ENCODE data around the gene TIMP3.

Gene TIMP3

DNA sequence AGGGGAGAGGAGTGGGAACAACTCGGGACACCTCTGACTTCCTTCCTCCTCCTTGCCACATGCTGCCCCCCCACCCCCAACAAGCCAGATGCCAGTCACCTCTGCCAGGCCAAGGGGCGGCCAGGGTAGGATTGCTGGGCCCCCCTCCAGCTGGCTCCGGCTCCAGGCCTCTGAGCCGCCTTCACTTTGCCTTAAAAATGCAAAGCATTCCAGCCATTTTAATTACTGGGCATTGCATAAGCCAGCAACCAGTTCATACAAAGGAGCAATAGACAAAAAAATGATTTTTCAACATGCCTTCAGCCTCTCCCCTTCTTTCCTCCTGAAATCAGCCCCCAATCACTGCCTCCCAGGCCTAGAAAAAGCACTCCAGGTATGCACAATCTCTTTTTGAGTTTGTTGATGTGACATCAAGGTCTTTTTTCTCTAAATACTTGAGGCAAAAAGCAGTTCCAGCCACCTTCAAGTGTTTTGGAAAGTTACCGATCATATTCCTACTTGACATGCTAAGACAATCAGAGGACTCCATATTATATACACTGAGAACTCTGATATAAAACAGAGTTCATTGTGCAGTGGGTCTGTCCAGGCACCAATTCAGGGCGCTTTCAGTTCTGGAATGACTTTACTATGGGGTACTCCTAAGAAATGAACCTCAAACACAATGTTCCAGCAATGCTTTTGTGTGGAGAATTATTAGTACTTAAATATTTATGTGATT is 12.4 kb upstream of the TIMP3 start:
- no peak for DNase-seq

DNA sequence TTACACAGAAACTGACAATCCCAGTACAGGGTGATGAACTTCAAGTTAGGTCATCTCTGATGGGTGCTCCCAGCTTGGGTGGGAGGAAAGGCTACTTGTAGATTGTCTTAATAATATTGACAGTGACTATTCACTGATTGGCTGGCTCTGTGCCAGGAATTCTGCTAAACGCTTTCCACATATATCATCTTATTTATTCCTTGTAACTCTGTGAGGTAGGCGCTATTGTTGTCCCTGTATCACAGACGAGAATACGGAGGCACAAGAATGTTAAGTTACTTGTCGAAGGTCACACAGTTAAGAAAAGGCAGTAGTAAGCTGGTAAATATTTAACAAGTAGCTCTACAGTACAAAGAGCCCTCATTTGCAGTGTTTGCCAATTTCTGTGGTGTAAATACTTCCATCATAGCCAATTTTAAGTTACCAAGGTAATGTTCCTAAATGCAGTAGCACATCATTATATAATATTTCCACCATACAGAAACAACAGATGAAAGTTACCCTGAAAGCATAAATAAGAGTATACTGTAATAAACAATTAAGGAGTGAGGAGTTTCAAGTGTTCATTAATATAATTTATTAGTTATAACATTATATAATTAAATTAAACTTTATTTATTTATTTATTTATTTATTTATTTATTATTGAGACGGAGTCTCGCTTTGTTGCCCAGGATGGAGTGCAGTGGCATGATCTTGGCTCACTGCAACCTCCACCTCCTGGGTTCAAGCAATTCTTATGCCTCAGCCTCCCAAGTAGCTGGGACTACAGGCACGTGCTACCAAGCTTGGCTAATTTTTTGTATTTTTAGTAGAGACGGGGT is 11.5 kb upstream of the TIMP3 start:
- DNase-seq = no peak

DNA sequence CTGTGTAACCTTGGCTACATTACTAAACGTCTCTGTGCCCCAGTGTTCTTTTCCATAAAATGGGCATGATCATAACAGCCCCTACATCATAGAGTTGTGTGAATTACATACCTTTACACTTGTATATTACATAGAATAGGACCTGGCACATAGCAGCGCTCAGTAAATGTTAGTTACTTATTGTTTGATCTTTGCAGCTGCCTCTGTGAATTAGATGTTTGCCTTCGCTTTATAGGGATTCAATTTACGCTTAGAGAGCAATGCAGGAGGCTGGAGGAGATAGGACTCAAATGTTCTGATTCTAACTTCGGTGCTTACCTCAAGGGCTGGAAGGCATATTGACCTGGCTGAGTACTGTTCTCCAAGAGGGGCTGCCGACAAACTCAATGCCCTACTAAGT is 10.4 kb upstream of the TIMP3 start:
- DNase-seq = no peak

DNA sequence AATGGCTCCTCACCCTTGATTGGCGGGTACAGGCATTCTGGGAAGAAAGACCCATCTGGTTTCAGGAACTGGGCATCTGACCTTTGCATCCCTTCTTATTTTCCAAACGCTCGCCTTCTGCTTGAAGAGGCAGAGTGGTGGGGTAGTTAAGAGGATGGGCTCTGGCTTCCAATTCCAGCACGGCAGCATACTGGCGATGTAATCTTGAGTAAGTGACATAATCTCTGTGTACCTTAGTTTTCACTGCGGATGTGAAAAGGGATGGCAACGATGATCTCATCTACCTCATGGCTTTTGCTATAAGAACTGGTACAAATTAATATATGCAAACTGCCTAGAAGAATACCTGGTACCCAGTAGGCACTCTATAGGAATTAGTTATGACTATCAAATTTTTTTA is 10.0 kb upstream of the TIMP3 start:
- no peak for DNase-seq

DNA sequence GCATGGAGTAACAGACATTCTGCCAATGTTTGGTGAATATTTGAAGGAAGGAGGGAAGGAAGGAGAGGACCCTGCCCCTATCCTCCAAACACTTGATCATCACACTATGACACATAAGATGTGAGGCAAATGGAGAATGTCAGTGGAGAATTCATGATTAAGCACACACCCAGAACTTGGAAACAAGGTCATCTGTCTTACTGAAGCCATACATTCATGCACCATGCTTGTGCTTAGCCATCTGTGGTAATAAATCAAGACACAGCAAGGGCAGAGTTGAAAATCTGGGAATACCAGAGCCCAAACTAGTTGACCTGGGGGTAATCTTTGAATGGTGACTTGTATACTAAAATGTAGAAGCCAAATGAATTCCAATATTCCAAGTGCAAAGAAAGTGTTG is 7.9 kb upstream of the TIMP3 start:
- DNase-seq = no peak

DNA sequence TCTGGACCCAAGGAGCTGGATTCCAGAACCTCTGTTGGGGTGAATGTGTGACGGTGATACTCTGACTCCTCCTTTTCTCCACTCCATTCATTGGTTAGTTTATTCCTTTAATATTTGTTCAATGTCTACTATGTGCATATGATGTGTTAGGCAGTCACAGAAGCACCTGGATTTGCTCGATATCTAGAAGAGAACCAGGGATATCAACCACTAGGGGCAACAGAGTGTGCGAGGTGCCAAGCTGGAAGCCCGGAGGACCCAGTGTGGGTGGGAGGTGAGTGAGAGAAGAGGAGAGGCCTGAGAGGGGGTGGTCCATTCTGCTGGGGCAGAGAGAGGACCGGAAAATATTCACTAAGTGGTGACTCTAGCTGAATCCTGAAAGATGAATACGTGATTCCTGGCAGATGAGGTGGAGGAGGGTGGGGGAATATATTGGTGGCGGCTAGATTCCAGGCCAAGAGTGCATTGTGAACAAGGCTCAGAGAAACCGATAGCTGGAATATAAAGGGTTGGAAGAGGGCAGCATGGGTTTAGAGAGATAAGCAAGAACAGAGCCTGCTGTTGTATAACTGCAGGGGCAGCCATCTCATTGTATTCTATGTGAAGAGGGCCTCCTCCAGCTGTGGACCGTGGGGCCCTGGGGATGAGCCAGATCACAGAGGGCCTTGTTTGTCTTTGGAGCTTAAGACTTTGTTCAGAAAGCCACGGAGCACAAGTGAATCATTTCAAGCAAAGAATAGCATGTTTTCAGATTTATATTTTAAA is 6.9 kb upstream of the TIMP3 start:
- DNase-seq = no peak

DNA sequence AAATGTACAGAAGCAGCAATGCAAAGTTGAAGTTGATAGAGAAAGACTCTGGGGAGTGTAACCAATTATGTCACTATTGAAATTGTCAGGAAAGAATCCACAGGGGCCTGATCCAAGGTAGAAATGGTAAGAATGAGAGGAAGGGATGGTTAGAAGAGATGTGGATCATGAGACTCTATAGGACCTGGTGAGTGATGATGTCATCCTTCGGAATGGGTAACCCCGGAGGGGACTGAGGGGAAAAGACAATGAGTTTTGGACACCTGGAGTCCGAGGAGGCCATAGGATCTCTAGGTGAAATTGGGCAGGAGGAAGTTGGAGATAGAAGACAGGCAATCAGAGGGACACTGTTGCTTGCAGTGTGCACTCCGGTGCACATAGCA is 6.3 kb upstream of the TIMP3 start:
- no peak for DNase-seq

DNA sequence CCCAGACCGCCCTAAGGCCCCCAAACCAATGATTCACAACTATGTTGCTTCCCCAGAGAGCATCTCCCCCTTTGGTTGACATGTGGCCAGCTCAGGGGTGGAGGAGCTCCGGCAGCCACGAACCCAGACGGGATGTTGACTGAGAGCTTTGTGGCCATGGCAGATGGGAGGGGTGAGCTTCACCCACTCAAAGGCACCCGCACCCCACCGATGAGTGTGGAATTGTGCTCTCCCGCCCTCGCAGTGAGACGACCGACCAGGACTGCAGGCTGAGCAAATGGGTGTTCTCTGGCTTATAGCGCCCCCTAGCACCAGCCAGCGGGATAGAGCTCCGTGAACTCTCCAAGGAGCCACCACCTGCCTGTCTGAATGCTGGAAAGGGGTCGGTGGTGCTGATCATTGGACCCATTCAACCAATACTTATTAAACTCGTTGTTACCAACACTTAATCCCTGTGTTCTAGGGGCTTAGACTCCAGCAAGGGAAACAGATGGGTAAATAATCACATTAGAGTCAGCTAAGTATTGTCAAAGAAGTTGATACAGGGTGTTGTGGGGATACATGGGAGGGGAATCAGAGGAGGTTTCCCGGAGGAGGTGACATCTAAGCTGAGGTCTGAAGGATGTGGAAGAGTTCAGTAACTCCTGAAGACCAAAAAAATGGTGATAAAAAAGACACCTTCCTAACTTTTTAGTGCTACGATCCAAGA is 4.5 kb upstream of the TIMP3 start:
- DNase-seq = no peak

DNA sequence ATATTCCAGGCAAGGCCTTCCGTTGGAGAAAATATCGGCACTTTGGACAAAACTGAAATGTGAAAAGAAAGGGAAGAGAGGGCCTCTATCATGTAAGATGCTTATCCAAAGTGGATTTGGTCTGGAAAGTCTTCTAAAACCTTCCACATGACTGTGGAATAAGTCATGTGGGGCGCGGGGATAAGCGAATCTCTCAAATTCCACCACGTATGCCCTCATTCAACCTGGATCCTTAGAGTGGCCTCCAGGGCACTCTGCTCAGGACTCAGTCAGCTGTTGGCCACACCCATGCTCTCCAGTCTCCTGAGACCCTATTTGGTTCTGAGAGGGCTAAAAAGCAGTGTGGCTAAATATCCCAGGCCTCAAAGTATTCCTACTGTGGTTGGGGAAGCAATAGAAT is 2.0 kb upstream of the TIMP3 start:
- no peak for DNase-seq

DNA sequence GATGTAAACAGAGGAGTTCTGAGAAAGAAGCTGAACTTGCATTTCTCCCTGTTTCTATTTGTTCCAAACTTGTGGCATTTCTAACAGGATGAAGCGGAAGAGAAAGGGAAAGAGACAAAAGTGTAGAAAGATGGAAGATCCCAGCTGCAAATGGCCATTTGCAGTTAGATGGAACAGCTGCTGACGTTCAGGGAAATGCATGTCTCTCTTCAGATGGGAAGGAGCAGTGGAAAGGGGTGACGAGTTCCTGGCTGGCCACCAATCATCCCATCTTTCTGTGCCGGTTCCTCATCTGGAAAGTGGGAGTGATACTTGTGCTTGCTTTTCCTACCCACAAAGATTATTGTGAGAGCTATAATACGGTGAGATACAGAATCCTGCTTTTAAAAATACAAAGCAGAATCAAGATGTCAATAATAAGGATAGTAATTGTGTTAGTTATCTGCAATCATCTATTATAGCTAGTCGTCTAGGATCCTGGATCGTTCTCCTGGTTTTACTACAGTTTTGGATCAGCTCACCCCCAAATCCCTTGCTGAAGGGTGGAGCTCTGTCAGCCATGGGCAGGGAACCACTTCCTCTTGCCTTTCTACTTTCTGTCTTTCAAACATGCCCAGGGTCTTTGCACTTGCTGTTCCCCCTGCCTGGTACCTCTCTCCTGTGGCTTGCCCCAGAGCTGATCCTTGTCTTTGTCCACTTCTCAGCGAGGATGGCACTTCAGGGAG is 1.2 kb upstream of the TIMP3 start:
- DNase-seq = no peak

DNA sequence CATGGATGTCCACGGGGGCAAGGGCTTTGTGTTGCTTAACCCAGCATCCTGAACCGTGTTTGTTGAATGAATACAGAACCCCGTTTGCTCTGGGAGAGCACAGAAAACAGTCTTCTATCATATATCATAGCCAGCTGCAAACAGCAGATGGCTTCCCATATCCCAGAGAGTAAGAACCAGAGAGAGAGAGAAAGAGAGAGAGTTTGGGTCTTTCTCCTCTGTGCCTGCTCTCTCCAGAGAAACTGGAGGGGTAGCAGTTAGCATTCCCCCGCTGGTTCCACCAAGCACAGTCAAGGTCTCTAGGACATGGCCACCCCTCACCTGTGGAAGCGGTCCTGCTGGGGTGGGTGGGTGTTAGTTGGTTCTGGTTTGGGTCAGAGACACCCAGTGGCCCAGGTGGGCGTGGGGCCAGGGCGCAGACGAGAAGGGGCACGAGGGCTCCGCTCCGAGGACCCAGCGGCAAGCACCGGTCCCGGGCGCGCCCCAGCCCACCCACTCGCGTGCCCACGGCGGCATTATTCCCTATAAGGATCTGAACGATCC is 440 bp upstream of the TIMP3 start:
- DNase-seq = no peak

DNA sequence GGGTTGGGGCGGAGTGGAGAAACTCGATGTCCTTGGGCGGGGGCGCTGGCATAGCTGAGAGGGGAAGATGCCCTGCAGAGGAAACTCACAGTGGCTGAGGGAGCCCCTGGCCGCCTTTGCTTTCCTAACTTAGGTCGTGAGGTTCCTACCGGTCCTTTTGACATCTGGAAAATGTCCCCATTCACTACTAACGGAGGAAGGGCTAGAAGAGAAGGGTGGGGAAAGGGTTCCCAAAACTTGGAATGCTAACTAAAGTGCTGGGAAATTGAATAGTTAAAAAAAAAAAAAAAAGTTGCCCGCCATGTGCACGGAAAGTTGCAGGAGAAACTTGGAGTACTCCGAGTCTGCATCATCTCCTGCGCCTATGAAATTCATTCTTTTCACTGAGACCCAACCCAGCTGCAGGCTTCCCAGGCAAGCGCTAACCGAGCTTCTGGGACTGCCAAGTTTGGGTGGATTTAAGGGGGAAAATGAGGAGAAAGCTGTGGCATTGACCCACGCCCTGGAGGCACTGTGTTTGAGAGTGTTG is 796 bp downstream of the TIMP3 start:
- DNase-seq = no peak

DNA sequence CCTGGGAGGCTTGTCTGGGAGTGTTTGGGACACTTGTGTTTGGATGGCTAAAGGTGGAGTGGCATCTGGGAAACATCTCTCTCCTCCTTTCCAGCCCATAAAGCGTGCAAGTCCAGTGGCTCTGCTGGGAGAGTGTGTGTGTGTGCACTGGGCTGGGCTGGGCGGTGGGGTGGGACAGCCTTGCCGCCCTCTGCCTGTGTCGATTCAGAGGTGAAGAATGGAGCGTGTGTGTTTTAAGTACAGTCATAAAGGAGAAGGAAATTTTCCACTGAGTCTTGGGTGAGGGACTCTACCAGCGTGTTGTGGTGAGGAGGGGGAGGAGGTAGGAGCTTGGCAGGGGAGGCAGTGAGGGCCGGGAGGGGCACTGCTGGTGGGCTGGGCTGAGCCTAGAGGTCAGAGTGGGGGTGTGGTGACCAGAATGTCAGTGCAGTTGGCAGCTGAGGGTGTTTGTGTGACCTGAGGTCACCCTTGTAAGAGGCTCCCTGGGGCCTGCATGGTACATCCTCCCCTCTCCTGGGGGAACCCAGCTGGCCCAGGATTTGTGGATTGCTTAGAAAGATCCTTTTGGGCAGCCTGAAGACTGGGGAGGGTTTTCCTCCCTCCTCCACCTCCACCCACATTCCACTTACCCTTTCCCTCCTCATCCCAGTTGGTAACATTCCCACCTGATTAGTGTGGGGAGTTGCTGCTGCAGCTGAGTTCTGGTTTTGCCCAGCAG is 1.7 kb downstream of the TIMP3 start:
- DNase-seq = no peak

DNA sequence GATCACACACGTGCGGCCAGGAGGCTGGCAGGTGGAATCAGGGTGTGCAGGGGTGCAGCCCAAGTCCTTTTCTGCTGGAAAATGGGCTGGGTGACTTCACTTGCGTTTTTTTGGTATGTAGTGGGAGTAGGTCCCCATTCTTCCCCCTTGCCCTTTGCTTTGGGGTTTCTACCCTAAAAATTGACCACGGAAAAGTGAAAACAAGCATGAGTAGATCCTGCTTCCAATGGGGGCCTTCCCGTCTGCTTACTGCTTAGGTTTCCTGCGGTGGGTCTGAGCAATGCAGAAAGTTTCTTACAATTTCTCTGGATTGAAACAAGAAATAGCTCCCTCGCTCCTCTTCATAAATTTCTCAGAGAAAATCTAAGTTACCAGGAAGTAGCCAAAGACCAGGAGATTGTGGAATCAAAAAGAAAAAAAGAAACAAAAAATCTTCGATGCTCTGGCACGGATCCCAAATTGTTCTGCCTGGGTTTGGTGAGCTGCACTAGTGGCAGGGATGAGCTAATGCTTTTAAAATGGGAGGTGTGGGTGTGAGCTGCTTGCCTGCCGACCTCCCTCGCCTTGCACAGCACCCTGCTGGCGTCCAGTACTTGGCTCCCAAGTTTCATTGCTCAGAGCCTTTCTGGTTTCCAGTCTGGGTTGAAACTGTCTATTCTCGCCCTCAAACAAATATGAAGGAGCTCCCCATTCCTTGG is 2.4 kb downstream of the TIMP3 start:
- DNase-seq = no peak

DNA sequence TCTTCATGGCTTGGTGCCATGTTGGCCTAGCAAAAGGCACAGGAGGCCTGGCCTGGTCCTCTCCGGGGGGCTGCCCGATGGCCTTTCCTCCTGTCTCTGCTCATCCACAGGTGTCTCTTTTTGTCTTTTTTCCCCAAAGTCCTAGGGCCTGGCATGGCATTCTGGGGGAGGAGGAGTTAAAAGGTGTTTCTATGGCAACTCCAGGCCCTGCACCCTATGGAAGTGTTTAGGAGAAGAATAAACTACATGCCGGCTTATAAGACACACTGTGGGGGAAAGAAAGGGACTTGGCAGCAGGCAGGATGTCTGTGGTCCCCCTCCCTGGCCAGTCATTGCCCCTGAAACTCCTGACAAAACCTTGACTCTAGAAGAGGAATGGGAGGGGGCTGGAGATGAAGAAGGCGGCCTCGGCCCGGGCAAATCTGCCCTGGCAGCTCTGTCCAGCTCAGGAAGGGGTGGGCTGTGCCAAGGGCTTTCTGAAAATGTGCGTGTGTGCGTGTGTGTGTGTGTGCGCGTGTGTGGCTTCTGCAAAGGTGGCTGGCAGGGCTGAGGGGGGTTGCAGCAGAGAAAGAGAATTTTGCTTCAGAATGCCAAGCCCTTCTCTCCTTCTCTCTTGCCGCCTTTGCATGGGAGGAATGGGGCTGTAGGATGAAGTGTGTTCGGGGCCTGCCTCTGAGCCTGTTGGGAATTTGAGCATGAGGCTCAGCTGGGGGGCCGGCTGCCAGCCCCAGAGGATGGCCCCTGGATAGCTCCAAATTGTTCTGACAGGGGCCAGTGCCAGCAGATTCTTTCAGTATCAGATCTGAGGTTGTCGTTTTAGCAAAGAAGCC is 3.2 kb downstream of the TIMP3 start:
- DNase-seq = no peak

DNA sequence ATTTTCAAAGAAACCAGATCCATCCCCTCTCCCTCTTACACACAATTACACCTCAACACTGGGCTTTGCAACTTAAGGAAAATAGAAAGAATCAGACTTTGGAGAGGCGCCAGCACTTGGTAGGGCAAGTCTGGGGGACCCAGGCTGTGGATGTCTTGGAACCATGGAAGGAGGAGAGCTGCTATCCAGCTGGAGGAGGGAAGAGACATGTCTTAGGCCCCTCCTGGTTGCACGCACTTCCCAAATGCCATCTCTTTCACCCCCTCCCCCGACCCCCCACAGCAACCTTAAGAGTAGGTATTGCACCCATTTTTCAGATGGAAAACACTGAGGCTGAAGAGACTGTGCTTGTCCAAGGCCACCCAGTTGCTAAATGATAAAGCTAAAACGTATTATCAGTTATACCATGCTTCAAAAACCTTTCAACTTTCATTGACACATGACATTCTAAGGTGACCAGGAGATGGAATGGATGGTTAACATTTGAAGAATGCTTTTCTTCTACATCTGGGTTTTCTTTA is 3.9 kb downstream of the TIMP3 start:
- no peak for DNase-seq

DNA sequence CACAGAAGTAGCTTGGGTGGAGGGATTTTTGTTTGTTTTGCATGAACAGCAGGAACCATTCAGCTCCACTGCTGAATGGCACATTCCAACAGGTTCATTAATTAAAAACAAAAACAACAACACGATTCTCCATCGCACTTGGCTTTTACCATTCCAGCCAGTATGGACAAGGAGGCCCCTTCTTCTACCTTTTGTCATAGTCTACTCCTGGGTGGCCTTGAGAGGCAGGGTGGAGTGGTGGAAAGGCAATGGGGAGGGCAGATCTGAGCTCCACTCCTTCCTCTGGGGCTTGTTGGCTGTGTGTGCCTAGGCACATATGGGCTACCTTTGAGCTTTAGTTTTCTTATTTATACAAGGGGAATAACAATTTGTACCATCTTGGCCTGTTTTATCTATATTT is 4.8 kb downstream of the TIMP3 start:
- DNase-seq = no peak

DNA sequence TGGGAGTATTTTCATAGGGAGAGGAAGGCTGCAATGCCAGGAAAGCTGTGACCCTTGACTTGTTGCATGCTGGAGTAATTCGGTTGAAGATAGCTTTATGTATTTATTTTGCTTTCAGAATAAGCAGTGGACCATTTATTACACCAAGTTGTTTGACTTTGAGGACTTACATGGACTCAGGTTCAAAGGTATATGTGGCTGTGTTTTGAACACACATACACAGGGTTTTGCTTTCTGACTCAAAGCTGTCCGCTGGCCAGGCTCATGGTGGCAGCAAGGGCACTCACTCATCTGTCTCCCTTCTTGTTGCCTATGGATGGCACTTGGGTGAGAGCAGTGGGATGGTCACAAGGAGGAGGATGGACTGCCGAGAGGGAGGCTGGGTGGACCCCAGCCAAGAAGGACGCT is 6.5 kb downstream of the TIMP3 start:
- DNase-seq = no peak

DNA sequence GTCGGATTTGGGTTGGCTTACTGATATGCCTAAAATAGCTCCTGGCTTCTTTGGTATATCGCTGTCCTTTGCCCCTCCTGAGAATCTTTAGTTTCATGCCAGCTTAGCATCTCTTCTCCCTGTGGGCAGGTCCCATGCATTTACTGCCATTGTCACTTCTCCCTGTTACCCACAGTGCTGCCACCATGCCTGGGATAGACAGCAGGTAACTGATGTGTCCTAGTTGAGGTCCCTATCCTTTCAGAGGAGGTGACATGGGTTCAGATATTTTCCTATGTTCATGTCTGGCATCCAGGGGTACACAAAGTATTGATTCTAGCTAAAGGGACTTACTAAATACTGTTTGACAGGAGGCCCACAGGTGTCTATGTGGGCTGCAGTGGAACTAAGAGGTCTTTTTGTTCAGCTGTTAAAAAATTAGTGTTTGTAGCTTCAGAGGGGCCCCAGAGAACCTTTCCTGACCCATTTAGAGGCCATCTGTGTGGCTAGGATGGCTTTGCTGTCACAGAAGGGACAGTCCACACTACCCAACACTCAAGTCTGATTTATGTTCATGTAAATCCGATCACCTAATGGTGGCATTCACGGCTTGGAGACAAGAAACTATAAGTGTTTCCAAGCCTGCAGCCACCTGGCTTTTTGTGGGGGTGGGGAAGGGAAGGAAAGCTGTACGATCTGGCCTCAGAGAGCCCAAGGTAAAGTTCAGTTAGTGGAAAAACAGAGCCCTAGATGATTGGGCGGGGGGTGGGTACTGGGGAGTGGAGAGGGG is 8.5 kb downstream of the TIMP3 start:
- no peak for DNase-seq
